Astrocyte (in vitro differentiated cells and primary cell): ENCODE results near the gene PRR36.

ENCODE experiments used
- CTCF ChIP-seq: IDR thresholded peaks from 2 replicates; pipeline ENCODE4 v1.5.1; 2011; ENCODE audit warnings: low read depth, mild to moderate bottlenecking, inconsistent platforms, low read length, moderate library complexity; ENCODE audit not compliant: insufficient read depth
- EZH2 ChIP-seq: IDR thresholded peaks from 2 replicates; pipeline ENCODE4 v1.6.1; 2012; ENCODE audit warnings: mild to moderate bottlenecking, low read length, inconsistent platforms; ENCODE audit not compliant: insufficient read depth

- TF ChIP-seq CTCF (no peak), EZH2 (no peak)
These were observed 26.5 kb downstream of the PRR36 start for GRCh38 chr19:7847664-7848063.
